Endodermal cell (in vitro differentiated cells): ENCODE data around the gene RNF215. TPM values are rescaled to one million over a fixed set of nuclear protein-coding genes. Genes with fewer than 3 reads are reported as not detected.
A peak's percentile ranks its signal among the peaks of the same experiment; 100 is the strongest.

ENCODE experiments used
- DNase-seq: peaks from one replicate; pipeline ENCODE4 v3.0.0-alpha.2; 2017
- H3K27ac ChIP-seq: 2 replicates; pipeline ENCODE4 v1.5.1; 2013; ENCODE audit warnings: mild to moderate bottlenecking, low read depth, low read length, moderate library complexity
- H3K27me3 ChIP-seq: 2 replicates; pipeline ENCODE4 v1.6.1; 2013; ENCODE audit warnings: mild to moderate bottlenecking, low read length, moderate library complexity; ENCODE audit not compliant: insufficient read depth, control insufficient read depth, poor library complexity, severe bottlenecking
- H3K36me3 ChIP-seq: 2 replicates; pipeline ENCODE4 v1.7.0; 2013; ENCODE audit warnings: mild to moderate bottlenecking, low read length, moderate library complexity; ENCODE audit not compliant: control insufficient read depth, insufficient read depth
- H3K4me1 ChIP-seq: one replicate; pipeline ENCODE4 v1.7.0; 2013; ENCODE audit warnings: low read length; ENCODE audit not compliant: control insufficient read depth, insufficient read depth
- H3K4me3 ChIP-seq: 2 replicates; pipeline ENCODE4 v1.5.1; 2013; ENCODE audit warnings: mild to moderate bottlenecking, low read length, moderate library complexity
- H3K9ac ChIP-seq: 2 replicates; pipeline ENCODE4 v1.6.1; 2013; ENCODE audit warnings: mild to moderate bottlenecking, low read length, moderate library complexity; ENCODE audit not compliant: poor library complexity, severe bottlenecking; ENCODE audit errors: extremely low read depth
- H3K9me3 ChIP-seq: 2 replicates; pipeline ENCODE4 v1.6.1; 2013; ENCODE audit warnings: mild to moderate bottlenecking, low read length, moderate library complexity; ENCODE audit not compliant: control insufficient read depth
- H3K27ac Mint-ChIP-seq: 2 replicates; pipeline ENCODE4 v1.8.0; 2020; ENCODE audit warnings: mixed read lengths
- H3K27me3 Mint-ChIP-seq: 2 replicates; pipeline ENCODE4 v1.8.0; 2021; ENCODE audit warnings: mild to moderate bottlenecking, mixed read lengths; ENCODE audit not compliant: insufficient read depth
- H3K36me3 Mint-ChIP-seq: 2 replicates; pipeline ENCODE4 v1.8.0; 2020; ENCODE audit warnings: low read depth, mixed read lengths
- H3K4me1 Mint-ChIP-seq: 2 replicates; pipeline ENCODE4 v1.8.0; 2020; ENCODE audit warnings: mixed read lengths
- H3K4me3 Mint-ChIP-seq: 2 replicates; pipeline ENCODE4 v1.8.0; 2020; ENCODE audit warnings: mild to moderate bottlenecking, moderate library complexity, mixed read lengths
- H3K9me3 Mint-ChIP-seq: 2 replicates; pipeline ENCODE4 v1.8.0; 2020; ENCODE audit warnings: mild to moderate bottlenecking, mixed read lengths
- WGBS, 2 experiments: methylation state at CpG; one replicate each; pipeline versions ENCODE4 v1.1.5 to v1.1.7; 2013; ENCODE audit warnings: missing lambda C conversion rate in 2 of 2, mixed read lengths in 1 of 2; ENCODE audit not compliant: insufficient coverage in 1 of 2, insufficient read length in 1 of 2; 5-methylcytosine and 5-hydroxymethylcytosine counted together
- total RNA-seq, 2 donors: library from RNA; stranded (reverse); fragmentation: NEBNext Ultra II Directional in 1 of 2; extraction: Animal tissue kit (Norgen Biotek cat#: 25700) in 1 of 2; gene quantifications; 2 replicates in 1 of 2; 3 replicates in 1 of 2; pipeline ENCODE4 v1.2.1, GENCODE V29; 2021
- TF ChIP-seq, protein P1 (sequence below): fragments of 200-600 bp; sonication (generic); conservative IDR thresholded peaks from 2 replicates; pipeline ENCODE4 v1.5.0; 2021; ENCODE audit warnings: antibody characterized with exemption, mild to moderate bottlenecking

Gene RNF215
- total RNA-seq, 2 donors from 2014 or later, result 44.0 to 46.7 TPM

DNA sequence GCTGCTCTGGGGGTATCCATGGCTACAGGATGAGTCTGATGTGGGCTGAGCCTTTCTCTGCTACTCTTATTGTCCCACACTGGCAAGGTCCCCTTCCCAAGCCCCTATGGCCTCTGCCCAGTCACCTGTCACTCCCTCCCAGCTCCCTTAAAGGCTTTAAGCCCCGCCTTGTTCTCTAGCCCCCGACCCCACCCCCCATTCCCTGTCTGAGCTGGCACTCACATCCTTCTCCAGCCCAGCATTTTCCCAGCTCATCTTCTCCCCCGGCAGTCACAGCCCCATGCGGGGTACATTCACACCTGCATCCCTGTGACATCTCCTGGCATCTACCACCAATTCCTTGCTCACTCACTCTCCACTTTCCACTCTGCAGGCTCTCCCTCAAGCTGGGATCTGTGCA lies 42.7 kb upstream of the RNF215 start:
- H3K9me3 ChIP-seq, result no peaks in the 10 kb centered on the region
- H3K27ac ChIP-seq, result no peak overlapping the region
- no peaks in the 10 kb centered on the region for H3K27me3 ChIP-seq
- no peak overlapping the region for H3K4me3 ChIP-seq
- TF ChIP-seq, protein P1, sequence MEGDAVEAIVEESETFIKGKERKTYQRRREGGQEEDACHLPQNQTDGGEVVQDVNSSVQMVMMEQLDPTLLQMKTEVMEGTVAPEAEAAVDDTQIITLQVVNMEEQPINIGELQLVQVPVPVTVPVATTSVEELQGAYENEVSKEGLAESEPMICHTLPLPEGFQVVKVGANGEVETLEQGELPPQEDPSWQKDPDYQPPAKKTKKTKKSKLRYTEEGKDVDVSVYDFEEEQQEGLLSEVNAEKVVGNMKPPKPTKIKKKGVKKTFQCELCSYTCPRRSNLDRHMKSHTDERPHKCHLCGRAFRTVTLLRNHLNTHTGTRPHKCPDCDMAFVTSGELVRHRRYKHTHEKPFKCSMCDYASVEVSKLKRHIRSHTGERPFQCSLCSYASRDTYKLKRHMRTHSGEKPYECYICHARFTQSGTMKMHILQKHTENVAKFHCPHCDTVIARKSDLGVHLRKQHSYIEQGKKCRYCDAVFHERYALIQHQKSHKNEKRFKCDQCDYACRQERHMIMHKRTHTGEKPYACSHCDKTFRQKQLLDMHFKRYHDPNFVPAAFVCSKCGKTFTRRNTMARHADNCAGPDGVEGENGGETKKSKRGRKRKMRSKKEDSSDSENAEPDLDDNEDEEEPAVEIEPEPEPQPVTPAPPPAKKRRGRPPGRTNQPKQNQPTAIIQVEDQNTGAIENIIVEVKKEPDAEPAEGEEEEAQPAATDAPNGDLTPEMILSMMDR, result no peak
- peaks cover 12% of the 10 kb centered on the region for H3K36me3 Mint-ChIP-seq
- 51 to 73% methylated on average over 2 to 4 of the region's 4 CpGs for WGBS, 2 experiments
- H3K4me3 Mint-ChIP-seq, result no peak overlapping the region
- no peaks in the 10 kb centered on the region for H3K9me3 Mint-ChIP-seq
- no peak overlapping the region for H3K27ac Mint-ChIP-seq
- H3K36me3 ChIP-seq, result peaks cover 15% of the 10 kb centered on the region
- H3K4me1 Mint-ChIP-seq, result peaks cover 8% of the 10 kb centered on the region
- no peaks in the 10 kb centered on the region for H3K4me1 ChIP-seq
- H3K9ac ChIP-seq, result no peak overlapping the region
- DNase-seq, result peak; percentile 79
- H3K27me3 Mint-ChIP-seq, result no peaks in the 10 kb centered on the region

- 76 to 86% methylated on average over 1 of the region's 1 CpG for WGBS, 2 experiments
- Mint-ChIP-seq H3K4me3 (no peak overlapping the region), H3K4me1 (peaks cover 13% of the 10 kb centered on the region), H3K9me3 (no peaks in the 10 kb centered on the region), H3K27ac (no peak overlapping the region), H3K27me3 (no peaks in the 10 kb centered on the region), H3K36me3 (peaks cover 12% of the 10 kb centered on the region)
- Histone ChIP-seq H3K27ac (no peak overlapping the region), H3K4me3 (no peak overlapping the region), H3K27me3 (no peaks in the 10 kb centered on the region), H3K9me3 (no peaks in the 10 kb centered on the region), H3K4me1 (peaks cover 2% of the 10 kb centered on the region), H3K9ac (no peak overlapping the region), H3K36me3 (peaks cover 15% of the 10 kb centered on the region)
- DNase-seq, result no peak
- TF ChIP-seq, protein P1, result no peak
Observed at GRCh38 chr22:30427871-30428270, 40.7 kb upstream of the RNF215 start.

DNA sequence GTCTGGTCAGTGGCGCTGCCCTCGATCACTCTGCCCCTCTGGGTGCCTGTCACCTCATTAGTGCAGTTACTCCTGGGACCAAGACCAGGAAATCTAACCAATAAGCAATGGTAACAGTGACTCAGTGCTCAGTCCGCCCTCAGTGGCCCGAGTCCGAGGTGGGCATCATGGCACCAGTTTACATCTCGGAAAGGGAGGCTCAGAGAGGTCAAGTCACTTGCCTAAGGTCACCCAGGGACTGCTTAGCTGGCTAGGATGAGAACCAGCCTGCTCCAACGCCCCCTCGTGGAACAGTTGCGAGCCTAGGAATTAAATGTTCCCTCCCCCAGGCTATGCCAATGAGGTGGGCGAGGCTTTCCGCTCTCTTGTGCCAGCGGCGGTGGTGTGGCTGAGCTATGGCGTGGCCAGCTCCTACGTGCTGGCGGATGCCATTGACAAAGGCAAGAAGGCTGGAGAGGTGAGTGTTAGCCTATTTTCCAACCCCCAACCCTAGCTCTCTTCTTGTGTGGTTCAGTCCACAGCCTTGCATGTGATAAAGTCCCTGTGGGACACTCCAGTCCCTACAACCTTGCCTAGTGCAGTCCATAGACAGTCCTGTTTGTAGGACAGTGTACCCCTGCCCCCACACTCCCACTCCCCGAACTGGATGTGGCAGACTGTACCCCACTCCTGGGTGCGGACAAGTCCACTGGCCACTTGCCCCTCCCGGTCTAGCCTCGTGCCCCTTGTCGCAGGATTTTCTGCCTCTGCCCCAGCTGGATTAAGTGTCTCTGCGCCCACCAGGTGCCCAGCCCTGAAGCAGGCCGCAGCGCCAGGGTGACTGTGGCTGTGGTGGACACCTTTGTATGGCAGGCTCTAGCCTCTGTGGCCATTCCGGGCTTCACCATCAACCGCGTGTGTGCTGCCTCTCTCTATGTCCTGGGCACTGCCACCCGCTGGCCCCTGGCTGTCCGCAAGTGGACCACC lies 39.5 kb upstream of the RNF215 start:
- Histone ChIP-seq H3K9me3 (no peaks in the 10 kb centered on the region), H3K4me3 (peak overlapping the region; percentile 88), H3K4me1 (peaks cover 11% of the 10 kb centered on the region), H3K27ac (no peak overlapping the region), H3K27me3 (no peaks in the 10 kb centered on the region), H3K36me3 (peaks cover 15% of the 10 kb centered on the region), H3K9ac (no peak overlapping the region)
- no peaks in the 10 kb centered on the region for H3K27me3 Mint-ChIP-seq
- H3K4me3 Mint-ChIP-seq, result peak overlapping the region; percentile 79
- H3K36me3 Mint-ChIP-seq, result peaks cover 12% of the 10 kb centered on the region
- peaks cover 25% of the 10 kb centered on the region for H3K4me1 Mint-ChIP-seq
- DNase-seq, result peak; percentile 96
- 57 to 70% methylated on average over 16 to 29 of the region's 29 CpGs for WGBS, 2 experiments
- peak overlapping the region; percentile 96 for H3K27ac Mint-ChIP-seq
- TF ChIP-seq, protein P1, result peak; percentile 80
- no peaks in the 10 kb centered on the region for H3K9me3 Mint-ChIP-seq
